ENCODE data around the gene PABPN1L. TPM values are rescaled to one million over a fixed set of nuclear protein-coding genes. Genes with fewer than 3 reads are reported as not detected.

The PABPN1L gene
- total RNA-seq, 1 donor = not detected

- peak; percentile 11 for DNase-seq (ENCODE audit: low read depth)
- TF ChIP-seq CTCF (IDR thresholded peaks at IDR 0.05; ENCODE audit: insufficient read depth, low read length) = no peak
- no peak overlapping the region for H3K4me3 ChIP-seq (ENCODE audit: low read depth, low read length)
These were observed 16.8 kb upstream of the PABPN1L start for GRCh38 chr16:88883117-88883895.

- no peak overlapping the region for H3K4me3 ChIP-seq (ENCODE audit: low read depth, low read length)
- TF ChIP-seq CTCF (IDR thresholded peaks at IDR 0.05; ENCODE audit: insufficient read depth, low read length) = no peak
- no peak for DNase-seq (ENCODE audit: low read depth)
These were observed 16.0 kb upstream of the PABPN1L start for GRCh38 chr16:88882358-88883030.

- no peak for TF ChIP-seq CTCF (IDR thresholded peaks at IDR 0.05; ENCODE audit: insufficient read depth, low read length)
- no peak overlapping the region for H3K4me3 ChIP-seq (ENCODE audit: low read depth, low read length)
- DNase-seq (ENCODE audit: low read depth) = no peak
These were observed 15.4 kb upstream of the PABPN1L start for GRCh38 chr16:88881675-88882357.

- TF ChIP-seq CTCF (IDR thresholded peaks at IDR 0.05; ENCODE audit: insufficient read depth, low read length) = no peak
- DNase-seq (ENCODE audit: low read depth) = no peak
- no peak overlapping the region for H3K4me3 ChIP-seq (ENCODE audit: low read depth, low read length)
These were observed 14.7 kb upstream of the PABPN1L start for GRCh38 chr16:88881007-88881615.

GRCh38 chr16:88880226-88881006 is 14.0 kb upstream of the PABPN1L start:
- no peak for TF ChIP-seq CTCF (IDR thresholded peaks at IDR 0.05; ENCODE audit: insufficient read depth, low read length)
- DNase-seq (ENCODE audit: low read depth) = no peak
- no peak overlapping the region for H3K4me3 ChIP-seq (ENCODE audit: low read depth, low read length)

GRCh38 chr16:88879788-88880055 is 13.3 kb upstream of the PABPN1L start:
- TF ChIP-seq CTCF (IDR thresholded peaks at IDR 0.05; ENCODE audit: insufficient read depth, low read length) = no peak
- H3K4me3 ChIP-seq (ENCODE audit: low read depth, low read length) = no peak overlapping the region
- no peak for DNase-seq (ENCODE audit: low read depth)

Measured in fibroblast of the aortic adventitia (primary cell).